AG20443 (cell line): ENCODE results near the gene IFT43.

Source experiments
- DNase-seq: peaks from one replicate; pipeline ENCODE4 v3.0.0; 2012; ENCODE audit warnings: low spot score, mixed read lengths

IFT43 gene

GRCh38 chr14:76081642-76082041 is 96.1 kb downstream of the IFT43 start:
- no peak for DNase-seq

GRCh38 chr14:76083796-76084765 is 98.5 kb downstream of the IFT43 start:
- DNase-seq, result no peak

GRCh38 chr14:76085358-76085757 is 99.8 kb downstream of the IFT43 start:
- DNase-seq, result no peak

GRCh38 chr14:76086636-76087035 is 101.1 kb downstream of the IFT43 start:
- no peak for DNase-seq

GRCh38 chr14:76088326-76088725 is 102.8 kb downstream of the IFT43 start:
- no peak for DNase-seq

- no peak for DNase-seq
Observed at GRCh38 chr14:76088771-76089571, 103.4 kb downstream of the IFT43 start.

- DNase-seq, result no peak
Observed at GRCh38 chr14:76089575-76089974, 104.0 kb downstream of the IFT43 start.

- DNase-seq, result peak; percentile 83
Observed at GRCh38 chr14:76090616-76091391, 105.2 kb downstream of the IFT43 start.

- no peak for DNase-seq
Observed at GRCh38 chr14:76093077-76093476, 107.5 kb downstream of the IFT43 start.

GRCh38 chr14:76096257-76096656 is 110.7 kb downstream of the IFT43 start:
- DNase-seq, result no peak

GRCh38 chr14:76097547-76097946 is 112.0 kb downstream of the IFT43 start:
- no peak for DNase-seq

- no peak for DNase-seq
Observed at GRCh38 chr14:76098047-76098446, 112.5 kb downstream of the IFT43 start.

- no peak for DNase-seq
Observed at GRCh38 chr14:76098916-76099675, 113.5 kb downstream of the IFT43 start.

- no peak for DNase-seq
Observed at GRCh38 chr14:76100236-76100635, 114.7 kb downstream of the IFT43 start.

GRCh38 chr14:76101391-76102379 is 116.1 kb downstream of the IFT43 start:
- no peak for DNase-seq

- no peak for DNase-seq
Observed at GRCh38 chr14:76104802-76105355, 119.3 kb downstream of the IFT43 start.

- DNase-seq, result no peak
Observed at GRCh38 chr14:76106188-76106587, 120.6 kb downstream of the IFT43 start.

GRCh38 chr14:76109087-76109880 is 123.7 kb downstream of the IFT43 start:
- peak; percentile 75 for DNase-seq
